ENCODE results near the gene TMEM80. TPM values are rescaled to one million over a fixed set of nuclear protein-coding genes. Genes with fewer than 3 reads are reported as not detected.

The TMEM80 gene
- total and polyA plus RNA-seq, 4 donors, result 10.0 to 38.9 (median 22.9) TPM

- WGBS (ENCODE audit: insufficient coverage), result 81% methylated on average over 6 of the region's 11 CpGs
- DNase-seq (ENCODE audit: low read depth in 4 of 6, low spot score in 6 of 6), result no peak
- no peaks in the 10 kb centered on the region for H3K27me3 ChIP-seq (ENCODE audit: control insufficient read depth, insufficient read depth, low read length)
- H3K9me3 ChIP-seq (ENCODE audit: control insufficient read depth, insufficient read depth, low read length), result no peaks in the 10 kb centered on the region
- no peak overlapping the region for H3K4me3 ChIP-seq (ENCODE audit: low read depth, low read length)
- peaks cover 50% of the 10 kb centered on the region for H3K36me3 ChIP-seq (ENCODE audit: control insufficient read depth, insufficient read depth, low read length)
- peaks cover 41% of the 10 kb centered on the region for H3K4me1 ChIP-seq (ENCODE audit: control insufficient read depth, insufficient read depth, low read length)
- H3K27ac ChIP-seq (ENCODE audit: low read depth, low read length), result no peak overlapping the region
Measured at GRCh38 chr11:696955-697491, 1.4 kb downstream of the TMEM80 start.

GRCh38 chr11:697811-698311, 2.2 kb downstream of the TMEM80 start:
- WGBS (ENCODE audit: insufficient coverage), result 85% methylated on average over 9 of the region's 11 CpGs
- Histone ChIP-seq H3K9me3 (ENCODE audit: control insufficient read depth, insufficient read depth, low read length) (no peaks in the 10 kb centered on the region), H3K36me3 (ENCODE audit: control insufficient read depth, insufficient read depth, low read length) (peaks cover 57% of the 10 kb centered on the region), H3K27ac (ENCODE audit: low read depth, low read length) (no peak overlapping the region), H3K4me3 (ENCODE audit: low read depth, low read length) (no peak overlapping the region), H3K4me1 (ENCODE audit: control insufficient read depth, insufficient read depth, low read length) (peaks cover 34% of the 10 kb centered on the region), H3K27me3 (ENCODE audit: control insufficient read depth, insufficient read depth, low read length) (no peaks in the 10 kb centered on the region)
- no peak for DNase-seq (ENCODE audit: low read depth in 4 of 6, low spot score in 6 of 6)

- Histone ChIP-seq H3K9me3 (ENCODE audit: control insufficient read depth, insufficient read depth, low read length) (no peaks in the 10 kb centered on the region), H3K27me3 (ENCODE audit: control insufficient read depth, insufficient read depth, low read length) (no peaks in the 10 kb centered on the region), H3K4me3 (ENCODE audit: low read depth, low read length) (no peak overlapping the region), H3K36me3 (ENCODE audit: control insufficient read depth, insufficient read depth, low read length) (peaks cover 58% of the 10 kb centered on the region), H3K27ac (ENCODE audit: low read depth, low read length) (no peak overlapping the region), H3K4me1 (ENCODE audit: control insufficient read depth, insufficient read depth, low read length) (peaks cover 29% of the 10 kb centered on the region)
- DNase-seq (ENCODE audit: low read depth in 4 of 6, low spot score in 6 of 6), result no peak
- 54% methylated on average over 9 of the region's 17 CpGs for WGBS (ENCODE audit: insufficient coverage)
Measured at GRCh38 chr11:698493-699115, 3.0 kb downstream of the TMEM80 start.

- H3K4me3 ChIP-seq (ENCODE audit: low read depth, low read length), result no peak overlapping the region
- no peak overlapping the region for H3K27ac ChIP-seq (ENCODE audit: low read depth, low read length)
- no peak for DNase-seq (ENCODE audit: low read depth in 4 of 6, low spot score in 6 of 6)
- WGBS (ENCODE audit: insufficient coverage), result no CpG with 5 or more reads among the region's 7 CpGs
- no peaks in the 10 kb centered on the region for H3K9me3 ChIP-seq (ENCODE audit: control insufficient read depth, insufficient read depth, low read length)
- H3K4me1 ChIP-seq (ENCODE audit: control insufficient read depth, insufficient read depth, low read length), result peaks cover 24% of the 10 kb centered on the region
- peaks cover 59% of the 10 kb centered on the region for H3K36me3 ChIP-seq (ENCODE audit: control insufficient read depth, insufficient read depth, low read length)
- H3K27me3 ChIP-seq (ENCODE audit: control insufficient read depth, insufficient read depth, low read length), result no peaks in the 10 kb centered on the region
Measured at GRCh38 chr11:699116-699508, 3.5 kb downstream of the TMEM80 start.

- Histone ChIP-seq H3K27me3 (ENCODE audit: control insufficient read depth, insufficient read depth, low read length) (no peaks in the 10 kb centered on the region), H3K9me3 (ENCODE audit: control insufficient read depth, insufficient read depth, low read length) (no peaks in the 10 kb centered on the region), H3K4me1 (ENCODE audit: control insufficient read depth, insufficient read depth, low read length) (peaks cover 19% of the 10 kb centered on the region), H3K36me3 (ENCODE audit: control insufficient read depth, insufficient read depth, low read length) (peaks cover 66% of the 10 kb centered on the region), H3K27ac (ENCODE audit: low read depth, low read length) (no peak overlapping the region), H3K4me3 (ENCODE audit: low read depth, low read length) (no peak overlapping the region)
- no peak for DNase-seq (ENCODE audit: low read depth in 4 of 6, low spot score in 6 of 6)
- WGBS (ENCODE audit: insufficient coverage), result 93% methylated on average over 1 of the region's 1 CpG
Measured at GRCh38 chr11:699753-700152, 4.1 kb downstream of the TMEM80 start.

GRCh38 chr11:701741-702461, 6.3 kb downstream of the TMEM80 start:
- Histone ChIP-seq H3K4me1 (ENCODE audit: control insufficient read depth, insufficient read depth, low read length) (peaks cover 17% of the 10 kb centered on the region), H3K36me3 (ENCODE audit: control insufficient read depth, insufficient read depth, low read length) (peaks cover 74% of the 10 kb centered on the region), H3K4me3 (ENCODE audit: low read depth, low read length) (no peak overlapping the region), H3K27me3 (ENCODE audit: control insufficient read depth, insufficient read depth, low read length) (peaks cover 11% of the 10 kb centered on the region), H3K9me3 (ENCODE audit: control insufficient read depth, insufficient read depth, low read length) (no peaks in the 10 kb centered on the region), H3K27ac (ENCODE audit: low read depth, low read length) (no peak overlapping the region)
- WGBS (ENCODE audit: insufficient coverage), result 90% methylated on average over 22 of the region's 22 CpGs
- DNase-seq (ENCODE audit: low read depth in 4 of 6, low spot score in 6 of 6), result no peak

GRCh38 chr11:702462-703461, 7.1 kb downstream of the TMEM80 start:
- peaks cover 20% of the 10 kb centered on the region for H3K4me1 ChIP-seq (ENCODE audit: control insufficient read depth, insufficient read depth, low read length)

GRCh38 chr11:703506-703905, 7.9 kb downstream of the TMEM80 start:
- Histone ChIP-seq H3K27me3 (ENCODE audit: control insufficient read depth, insufficient read depth, low read length) (peaks cover 27% of the 10 kb centered on the region), H3K9me3 (ENCODE audit: control insufficient read depth, insufficient read depth, low read length) (no peaks in the 10 kb centered on the region), H3K4me3 (ENCODE audit: low read depth, low read length) (no peak overlapping the region), H3K36me3 (ENCODE audit: control insufficient read depth, insufficient read depth, low read length) (peaks cover 72% of the 10 kb centered on the region), H3K4me1 (ENCODE audit: control insufficient read depth, insufficient read depth, low read length) (peaks cover 17% of the 10 kb centered on the region), H3K27ac (ENCODE audit: low read depth, low read length) (no peak overlapping the region)
- WGBS (ENCODE audit: insufficient coverage), result 95% methylated on average over 6 of the region's 9 CpGs
- DNase-seq (ENCODE audit: low read depth in 4 of 6, low spot score in 6 of 6), result no peak

More at GRCh38 chr11:702462-703461, 7.1 kb downstream of the TMEM80 start:
- no peak overlapping the region for H3K4me3 ChIP-seq (ENCODE audit: low read depth, low read length)
- no peak for DNase-seq (ENCODE audit: low read depth in 4 of 6, low spot score in 6 of 6)
- H3K27ac ChIP-seq (ENCODE audit: low read depth, low read length), result no peak overlapping the region
- WGBS (ENCODE audit: insufficient coverage), result 85% methylated on average over 24 of the region's 26 CpGs
- H3K27me3 ChIP-seq (ENCODE audit: control insufficient read depth, insufficient read depth, low read length), result peaks cover 20% of the 10 kb centered on the region
- no peaks in the 10 kb centered on the region for H3K9me3 ChIP-seq (ENCODE audit: control insufficient read depth, insufficient read depth, low read length)
- peaks cover 75% of the 10 kb centered on the region for H3K36me3 ChIP-seq (ENCODE audit: control insufficient read depth, insufficient read depth, low read length)

GRCh38 chr11:704228-704674, 8.6 kb downstream of the TMEM80 start:
- H3K4me3 ChIP-seq (ENCODE audit: low read depth, low read length), result no peak overlapping the region
- H3K27ac ChIP-seq (ENCODE audit: low read depth, low read length), result no peak overlapping the region
- H3K9me3 ChIP-seq (ENCODE audit: control insufficient read depth, insufficient read depth, low read length), result no peaks in the 10 kb centered on the region
- peaks cover 28% of the 10 kb centered on the region for H3K27me3 ChIP-seq (ENCODE audit: control insufficient read depth, insufficient read depth, low read length)
- H3K36me3 ChIP-seq (ENCODE audit: control insufficient read depth, insufficient read depth, low read length), result peaks cover 65% of the 10 kb centered on the region
- 95% methylated on average over 18 of the region's 18 CpGs for WGBS (ENCODE audit: insufficient coverage)
- peaks cover 17% of the 10 kb centered on the region for H3K4me1 ChIP-seq (ENCODE audit: control insufficient read depth, insufficient read depth, low read length)
- no peak for DNase-seq (ENCODE audit: low read depth in 4 of 6, low spot score in 6 of 6)
